Skin epidermis (tissue), 12 donors: ENCODE data around the gene TTL.
"Not testable (repeated sequence)": the region's sequence is repeated elsewhere in the genome, so short reads cannot be mapped to it uniquely, and the experiment has no call there.

Experiments
- H3K27ac ChIP-seq, 21 experiments: fragments of 200-600 bp; sonication (generic) in 11 of 21; one replicate each; pipeline ENCODE4 v1.5.0; 2020; ENCODE audit warnings: mild to moderate bottlenecking in 3 of 21, inconsistent platforms in 2 of 21, moderate library complexity in 2 of 21
- H3K4me3 ChIP-seq, 7 experiments: fragments of 200-600 bp; sonication (generic) in 2 of 7; one replicate each; pipeline ENCODE4 v1.5.0; 2020; ENCODE audit warnings: inconsistent platforms in 2 of 7, mild to moderate bottlenecking in 2 of 7, moderate library complexity in 1 of 7

The TTL gene

DNA sequence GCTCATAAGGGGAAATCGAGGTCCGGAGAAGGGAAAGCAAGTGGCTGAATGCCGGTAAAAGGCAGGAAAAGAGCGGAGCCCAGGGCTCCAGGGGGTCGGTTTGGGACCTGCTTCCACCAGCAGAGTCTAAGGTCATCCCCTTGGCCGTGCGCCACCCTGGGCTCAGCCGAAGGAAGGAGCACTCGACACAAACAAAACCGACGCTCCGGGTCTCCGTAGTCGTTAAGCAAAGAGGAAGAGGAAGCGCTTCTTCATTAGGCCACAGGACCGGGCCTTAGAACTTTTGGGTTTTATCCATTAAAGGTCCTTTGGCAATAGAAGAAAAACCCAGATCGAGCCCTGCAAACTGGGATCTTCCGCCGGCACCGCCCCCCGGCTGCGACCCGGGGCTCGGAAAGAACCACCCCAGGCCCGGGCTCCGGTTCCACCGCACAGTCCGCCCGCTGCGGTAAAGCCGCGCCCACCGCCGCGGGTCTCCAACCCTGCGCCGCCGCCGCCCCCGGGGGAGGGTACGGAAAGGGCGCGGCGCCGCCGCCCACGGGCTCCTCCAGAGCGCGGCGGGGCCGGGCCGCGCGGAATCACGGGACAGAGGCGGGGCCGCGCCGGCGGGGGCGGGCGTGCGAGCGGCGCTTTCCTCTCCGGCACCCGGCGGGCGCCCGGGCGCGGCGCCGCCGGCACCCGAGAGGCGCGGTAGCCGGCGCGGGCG, at the start of gene TTL:
TTL (plus strand) TSS at position 629 of the 706 bp plus-strand sequence. CDS start 189 bp downstream, outside the sequence.
- peak within 1 kb of the TSS; percentile 47 to 94 (median 80) for H3K4me3 ChIP-seq
- peak within 1 kb of the TSS; percentile 23 to 94 (median 86) for H3K27ac ChIP-seq

- peak overlapping the region; percentile 38 to 60 (median 58) for H3K4me3 ChIP-seq
- H3K27ac ChIP-seq: peak overlapping the region in 19 of 21 experiments; percentile 29 to 93 (median 79)
These were observed 49.6 kb upstream of the TTL start for GRCh38 chr2:112432390-112432734.

GRCh38 chr2:112432735-112433479, 49.0 kb upstream of the TTL start:
- H3K27ac ChIP-seq: peak overlapping the region in 20 of 21 experiments; percentile 29 to 93 (median 78)
- peak overlapping the region; percentile 38 to 60 (median 58) for H3K4me3 ChIP-seq

- Histone ChIP-seq H3K4me3 (peak within 1 kb of the TSS; percentile 38 to 60 (median 58)), H3K27ac (peak within 1 kb of the TSS in 20 of 21 experiments; percentile 29 to 93 (median 78))
These were observed 48.5 kb upstream of the TTL start, which contains the start of gene RGPD8 for GRCh38 chr2:112433480-112433879. Gene RGPD8 (minus strand): TSS chr2:112433645. CDS start chr2:112433453, 192 bp downstream.

DNA sequence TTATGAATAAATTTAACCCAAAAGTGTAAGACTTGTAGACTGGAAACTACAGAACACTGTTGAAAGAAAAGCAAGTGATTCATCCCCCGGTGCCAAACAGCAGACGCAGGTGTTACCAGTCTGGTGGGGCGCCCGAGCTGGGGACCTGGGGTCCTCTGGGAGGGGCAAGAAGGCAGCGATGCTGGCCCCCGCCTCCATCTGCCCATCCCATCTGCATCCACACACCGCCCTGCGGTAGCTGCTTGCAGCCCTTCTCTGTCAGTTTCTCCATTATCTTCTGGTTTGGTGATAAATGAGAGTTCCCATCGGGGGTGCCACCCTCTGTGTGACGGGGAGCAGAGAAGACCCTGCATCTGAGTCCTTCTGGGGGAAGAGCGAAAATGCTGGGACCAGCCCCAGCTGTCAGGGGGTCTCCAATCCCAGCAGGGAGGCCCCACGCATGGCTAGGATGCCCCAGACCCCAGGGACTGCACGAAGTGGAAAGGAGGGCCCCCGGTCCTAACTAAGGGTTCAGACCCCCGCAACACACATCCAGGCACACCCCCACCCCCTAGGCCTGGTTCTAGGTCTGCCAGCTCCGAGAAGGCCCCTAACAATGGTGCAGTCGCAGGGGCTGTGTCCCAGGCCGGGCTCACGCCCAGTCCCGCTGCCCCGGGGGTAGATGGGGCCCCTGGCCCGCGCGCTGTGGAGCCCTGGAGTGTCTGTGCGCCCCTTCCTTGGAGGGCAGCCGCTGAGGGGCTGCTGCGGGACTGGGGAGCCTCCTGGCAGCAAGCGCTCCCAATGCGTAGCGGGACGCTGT, 47.8 kb upstream of the TTL start:
- no peak overlapping the region for H3K4me3 ChIP-seq
- no peak overlapping the region for H3K27ac ChIP-seq

DNA sequence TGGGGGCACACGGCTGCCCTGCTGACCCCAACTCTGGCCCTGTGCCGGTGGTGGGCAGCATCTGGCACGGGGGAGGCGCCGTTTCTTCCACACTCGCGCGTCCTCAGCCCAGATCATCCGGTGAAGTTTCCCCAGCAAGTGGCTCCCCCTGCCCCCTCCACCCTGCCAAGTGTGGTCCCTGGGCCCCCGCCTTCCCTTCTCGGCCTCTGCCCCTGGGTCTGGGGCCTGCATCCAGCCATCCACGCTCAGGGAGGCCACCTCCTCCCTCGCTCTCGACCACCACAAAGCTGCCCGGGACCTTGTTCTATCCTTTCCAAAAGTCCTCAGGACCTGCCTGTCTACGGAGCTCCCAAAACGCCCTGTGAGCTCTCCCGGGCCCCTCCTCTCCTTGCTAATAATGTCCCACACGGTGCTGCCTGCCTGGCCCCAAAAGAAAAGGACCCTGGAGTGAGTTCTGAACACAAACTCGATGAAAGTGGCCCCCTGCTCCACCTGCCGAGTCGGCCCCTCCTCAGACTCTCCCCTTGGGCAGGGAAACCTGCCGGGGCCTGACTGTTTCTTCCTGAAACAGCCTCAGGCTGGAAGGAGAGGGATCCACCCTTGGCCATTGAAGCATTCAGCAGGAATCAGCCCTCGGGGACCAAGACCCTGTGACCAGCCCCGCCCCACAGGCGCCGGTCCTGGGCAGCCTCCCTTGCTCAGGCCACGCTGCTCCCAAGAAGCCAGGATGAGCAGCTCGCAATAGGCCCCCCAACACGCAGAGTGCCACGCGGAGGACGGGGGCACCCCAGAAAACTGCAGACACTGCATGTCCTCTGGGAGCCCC, 46.9 kb upstream of the TTL start:
- H3K27ac ChIP-seq, H3K4me3 ChIP-seq: not testable (repeated sequence)

DNA sequence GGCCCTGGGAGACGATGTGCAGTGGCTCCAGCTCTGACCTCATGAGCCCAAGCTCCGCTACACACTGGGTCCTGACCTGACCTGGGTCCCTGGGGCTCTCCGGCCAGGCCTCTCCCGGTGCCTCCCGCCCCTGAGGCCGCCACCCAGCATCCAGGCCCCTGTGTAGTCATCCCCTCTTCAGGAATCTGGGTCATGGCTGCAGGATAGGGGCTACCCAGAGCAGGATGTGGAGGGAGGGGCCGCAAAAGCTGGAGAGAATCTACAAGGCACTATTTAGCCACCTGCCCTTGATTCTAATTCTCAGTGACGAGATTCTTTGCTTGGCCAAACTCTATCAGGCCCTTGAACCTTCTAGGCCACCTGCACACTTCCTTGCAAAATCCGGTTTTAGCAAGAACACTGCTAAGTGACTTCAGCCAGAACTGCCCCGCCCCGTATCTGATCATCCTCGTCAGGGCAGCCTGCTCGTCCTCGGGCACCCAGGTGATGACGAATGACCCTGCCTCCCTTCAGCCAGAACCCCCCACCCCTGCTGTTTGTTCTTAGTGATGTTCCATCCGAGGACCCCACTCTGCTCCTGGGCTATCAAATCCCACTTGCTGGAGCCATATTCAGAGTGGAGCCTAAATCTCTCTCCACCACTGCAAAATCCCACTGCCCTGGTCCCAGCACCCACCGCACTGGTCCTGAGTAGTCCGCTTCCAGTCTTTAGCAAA, 46.1 kb upstream of the TTL start:
- not testable (repeated sequence) for H3K27ac ChIP-seq

DNA sequence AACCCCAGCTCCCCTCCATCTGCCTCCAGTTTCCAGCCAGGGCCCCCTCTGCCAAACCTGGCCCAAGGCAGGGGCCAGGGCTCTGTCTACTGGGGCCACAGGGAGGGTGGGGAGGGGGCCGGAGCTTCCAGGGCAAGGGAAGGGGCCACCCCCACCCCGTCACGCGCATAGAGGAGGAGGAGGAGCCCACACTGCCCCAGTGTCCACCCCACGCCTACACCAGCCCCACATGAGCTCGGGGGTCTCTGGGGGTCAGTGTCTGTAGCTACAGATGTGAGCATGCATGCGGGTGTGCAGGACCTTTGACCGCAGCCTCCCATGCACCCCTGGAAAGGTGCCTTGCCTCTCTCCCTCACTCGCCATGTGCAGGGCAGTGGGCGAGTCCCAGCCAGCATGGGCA, 45.0 kb upstream of the TTL start:
- H3K4me3 ChIP-seq, H3K27ac ChIP-seq: not testable (repeated sequence)

More for the DNA sequence above, 46.1 kb upstream of the TTL start:
- H3K4me3 ChIP-seq: not testable (repeated sequence)

GRCh38 chr2:112437405-112437831, 44.5 kb upstream of the TTL start:
- H3K4me3 ChIP-seq, H3K27ac ChIP-seq: not testable (repeated sequence)

DNA sequence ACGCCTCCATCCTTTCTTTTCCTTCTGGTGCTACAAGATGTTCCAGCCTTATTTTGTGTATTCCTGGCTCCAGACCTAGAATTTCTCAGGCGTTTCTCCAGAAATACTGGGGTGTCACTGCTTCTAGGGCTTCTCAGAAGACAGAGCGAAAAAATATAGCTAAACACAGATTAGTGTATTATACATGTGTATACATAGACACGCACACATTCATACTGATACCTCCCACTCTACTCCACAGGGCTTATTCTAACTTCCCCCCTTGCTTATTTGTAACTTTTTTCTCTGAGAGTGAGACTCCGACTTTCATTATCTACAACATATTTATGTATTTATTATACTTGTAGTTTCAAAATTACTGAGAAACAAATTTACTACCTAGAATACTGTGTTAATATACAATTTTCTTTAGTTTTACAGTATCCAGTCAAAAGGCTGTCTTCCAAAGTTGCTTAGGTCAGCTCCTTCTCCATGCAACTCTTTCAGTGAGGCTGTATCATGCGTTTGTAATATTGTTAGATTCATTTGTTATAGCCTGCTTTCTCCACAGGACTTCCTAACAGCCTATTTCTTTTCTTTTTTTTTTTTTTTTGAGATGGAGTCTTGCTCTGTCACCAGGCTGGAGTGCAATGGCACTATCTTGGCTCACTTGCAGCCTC, 43.2 kb upstream of the TTL start:
- H3K27ac ChIP-seq, H3K4me3 ChIP-seq: not testable (repeated sequence)

- not testable (repeated sequence) for H3K4me3 ChIP-seq, H3K27ac ChIP-seq
These were observed 37.7 kb upstream of the TTL start for GRCh38 chr2:112444256-112444655.

GRCh38 chr2:112449854-112450253, 32.1 kb upstream of the TTL start:
- no peak overlapping the region for H3K4me3 ChIP-seq
- H3K27ac ChIP-seq: no peak overlapping the region

- no peak overlapping the region for H3K4me3 ChIP-seq
- no peak overlapping the region for H3K27ac ChIP-seq
These were observed 30.6 kb upstream of the TTL start for GRCh38 chr2:112451317-112451716.

- no peak overlapping the region for H3K4me3 ChIP-seq
- H3K27ac ChIP-seq: no peak overlapping the region
These were observed 27.4 kb upstream of the TTL start for GRCh38 chr2:112454586-112454985.

GRCh38 chr2:112459372-112459771, 22.6 kb upstream of the TTL start:
- Histone ChIP-seq H3K4me3 (no peak overlapping the region), H3K27ac (no peak overlapping the region)

GRCh38 chr2:112462178-112462577, 19.8 kb upstream of the TTL start:
- Histone ChIP-seq H3K27ac (no peak overlapping the region), H3K4me3 (no peak overlapping the region)

DNA sequence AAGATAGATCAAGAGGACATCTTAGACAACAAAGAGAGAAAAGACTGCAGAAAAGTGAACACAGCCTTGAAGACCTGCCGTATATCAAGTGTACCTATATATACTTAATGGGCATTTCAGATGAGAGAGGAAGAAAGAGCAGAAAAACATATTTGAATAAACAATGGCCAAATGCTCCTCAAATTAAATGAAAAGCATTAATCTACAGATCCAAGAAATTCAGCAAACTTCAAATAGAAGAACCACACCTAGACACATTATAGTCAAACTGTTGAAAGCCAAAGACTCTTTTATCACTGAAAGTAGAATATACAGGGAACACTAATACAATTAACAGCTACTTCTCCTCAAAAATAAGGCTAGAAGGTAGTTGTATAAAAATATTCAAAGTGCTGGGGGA, 18.7 kb upstream of the TTL start:
- Histone ChIP-seq H3K4me3 (no peak overlapping the region), H3K27ac (no peak overlapping the region)

DNA sequence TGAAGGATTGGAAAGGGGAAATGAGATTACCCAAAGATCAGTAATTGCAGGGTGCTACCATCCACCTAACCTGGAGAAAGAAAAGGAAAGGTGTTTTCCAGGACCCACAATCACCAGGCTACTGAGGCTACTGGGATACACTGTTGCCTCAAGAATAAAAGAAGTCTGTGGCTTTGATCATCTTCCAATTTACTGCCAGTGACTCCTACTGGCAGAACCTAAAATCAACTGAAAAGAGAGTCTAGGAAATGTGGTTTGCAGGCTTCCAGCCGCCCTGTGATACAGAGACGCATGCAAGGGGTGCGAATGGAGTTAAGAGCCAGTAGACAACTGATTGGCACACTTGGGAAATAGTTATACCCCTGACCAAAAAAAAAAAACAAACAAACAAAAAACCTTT, 16.6 kb upstream of the TTL start:
- Histone ChIP-seq H3K4me3 (no peak overlapping the region), H3K27ac (no peak overlapping the region)
